WI38 (cell line): ENCODE results near the gene RNASE8.

Source experiments
- H3K4me3 ChIP-seq: 2 replicates; pipeline ENCODE4 v1.5.1; 2011; ENCODE audit warnings: low read depth, mild to moderate bottlenecking, control low read depth, low read length
- TF ChIP-seq, protein P1 (sequence below): IDR thresholded peaks from 2 replicates; pipeline ENCODE4 v1.5.1; 2012; ENCODE audit warnings: low read depth, mild to moderate bottlenecking, control low read depth, low read length

RNASE8 gene

DNA sequence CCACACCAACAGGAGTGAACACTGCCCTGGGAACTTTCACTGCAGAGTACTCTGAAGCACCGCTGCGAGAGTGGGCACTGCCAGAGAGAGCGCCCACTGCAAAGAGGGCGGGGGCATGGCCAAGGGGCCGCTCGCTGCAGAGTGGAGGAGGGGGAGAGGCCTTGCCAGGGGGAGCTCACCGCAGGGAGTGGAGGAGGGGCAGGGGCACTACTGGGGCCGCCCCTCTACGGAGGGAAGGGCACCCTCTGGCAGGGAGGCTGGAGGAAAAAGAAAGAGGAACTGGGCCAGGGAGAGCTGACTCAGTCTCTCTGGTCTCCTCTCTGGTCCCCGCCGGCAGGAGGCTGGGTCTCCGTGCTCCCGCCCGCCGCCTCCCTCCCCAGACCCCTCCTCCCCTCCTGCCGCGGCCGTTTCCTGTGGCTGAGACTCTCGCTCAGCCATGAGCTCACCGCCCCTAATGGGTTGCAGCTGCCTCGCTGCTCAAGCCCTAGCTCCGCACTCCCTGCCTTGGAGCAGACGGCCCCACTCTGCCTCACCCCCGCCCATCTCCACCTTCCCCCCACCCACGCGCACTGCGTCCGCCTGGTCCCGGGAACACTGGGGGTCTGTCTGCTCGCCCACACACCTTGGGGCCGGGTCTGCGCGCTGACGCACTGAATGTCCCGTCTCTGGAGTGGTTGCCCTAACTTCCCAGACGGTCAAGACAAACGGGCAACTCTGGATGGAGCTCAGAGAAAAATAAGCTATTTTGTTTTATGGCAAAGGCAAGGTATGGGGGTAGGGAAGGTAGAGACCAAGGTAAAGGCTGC is 13.8 kb downstream of the RNASE8 start:
- TF ChIP-seq, protein P1, sequence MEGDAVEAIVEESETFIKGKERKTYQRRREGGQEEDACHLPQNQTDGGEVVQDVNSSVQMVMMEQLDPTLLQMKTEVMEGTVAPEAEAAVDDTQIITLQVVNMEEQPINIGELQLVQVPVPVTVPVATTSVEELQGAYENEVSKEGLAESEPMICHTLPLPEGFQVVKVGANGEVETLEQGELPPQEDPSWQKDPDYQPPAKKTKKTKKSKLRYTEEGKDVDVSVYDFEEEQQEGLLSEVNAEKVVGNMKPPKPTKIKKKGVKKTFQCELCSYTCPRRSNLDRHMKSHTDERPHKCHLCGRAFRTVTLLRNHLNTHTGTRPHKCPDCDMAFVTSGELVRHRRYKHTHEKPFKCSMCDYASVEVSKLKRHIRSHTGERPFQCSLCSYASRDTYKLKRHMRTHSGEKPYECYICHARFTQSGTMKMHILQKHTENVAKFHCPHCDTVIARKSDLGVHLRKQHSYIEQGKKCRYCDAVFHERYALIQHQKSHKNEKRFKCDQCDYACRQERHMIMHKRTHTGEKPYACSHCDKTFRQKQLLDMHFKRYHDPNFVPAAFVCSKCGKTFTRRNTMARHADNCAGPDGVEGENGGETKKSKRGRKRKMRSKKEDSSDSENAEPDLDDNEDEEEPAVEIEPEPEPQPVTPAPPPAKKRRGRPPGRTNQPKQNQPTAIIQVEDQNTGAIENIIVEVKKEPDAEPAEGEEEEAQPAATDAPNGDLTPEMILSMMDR: no peak
- H3K4me3 ChIP-seq: peak overlapping the region; percentile 82

DNA sequence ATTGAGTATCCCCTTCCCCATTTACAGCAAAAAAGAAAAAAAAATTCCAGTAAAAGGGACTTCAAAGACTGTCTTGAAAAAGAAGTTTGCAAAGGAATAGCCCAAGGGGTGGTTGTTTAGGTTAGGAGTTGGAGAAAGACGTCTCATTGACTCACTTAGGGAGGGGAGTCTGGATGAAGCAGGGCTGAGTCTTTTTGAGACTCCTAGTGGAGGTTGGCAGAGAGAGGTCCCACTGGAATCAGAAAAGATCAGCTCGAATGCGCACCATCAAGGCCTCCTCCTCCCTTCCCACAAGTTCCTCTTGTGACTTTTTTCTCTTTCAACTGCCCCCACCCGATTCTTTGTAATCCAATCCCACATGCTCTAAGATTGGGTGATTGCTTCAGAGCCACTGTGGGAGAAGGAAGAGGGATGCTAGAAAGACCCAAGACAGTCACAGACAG is 14.4 kb downstream of the RNASE8 start:
- peak overlapping the region; percentile 82 for H3K4me3 ChIP-seq
- TF ChIP-seq, protein P1: 0 out of 2 replicates have a peak, but pooled peaks have one; percentile 17

DNA sequence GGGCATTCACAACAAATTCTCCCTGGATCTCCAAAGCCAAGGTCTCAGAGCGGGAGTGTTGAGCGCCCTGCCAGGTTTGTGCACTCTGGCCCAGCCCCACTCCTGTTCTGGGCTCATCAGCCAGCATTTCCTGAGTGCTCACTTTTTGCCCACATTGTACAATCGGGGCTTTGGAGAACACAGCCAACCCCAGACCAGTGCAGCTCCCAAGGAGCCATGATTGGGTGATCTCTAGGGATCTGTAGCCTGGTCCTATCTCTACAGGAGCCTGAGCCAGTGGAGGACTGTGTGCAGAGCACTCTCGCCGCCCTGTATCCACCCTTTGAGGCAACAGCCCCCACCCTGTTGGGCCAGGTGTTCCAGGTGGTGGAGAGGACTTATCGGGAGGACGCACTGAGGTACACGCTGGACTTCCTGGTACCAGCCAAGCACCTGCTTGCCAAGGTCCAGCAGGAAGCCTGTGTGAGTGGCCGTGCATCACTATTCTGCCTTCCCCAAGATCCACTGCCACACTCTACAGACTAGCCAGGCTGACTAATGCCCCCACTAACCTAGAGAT is 15.2 kb downstream of the RNASE8 start:
- no peak overlapping the region for H3K4me3 ChIP-seq
- TF ChIP-seq, protein P1: no peak

DNA sequence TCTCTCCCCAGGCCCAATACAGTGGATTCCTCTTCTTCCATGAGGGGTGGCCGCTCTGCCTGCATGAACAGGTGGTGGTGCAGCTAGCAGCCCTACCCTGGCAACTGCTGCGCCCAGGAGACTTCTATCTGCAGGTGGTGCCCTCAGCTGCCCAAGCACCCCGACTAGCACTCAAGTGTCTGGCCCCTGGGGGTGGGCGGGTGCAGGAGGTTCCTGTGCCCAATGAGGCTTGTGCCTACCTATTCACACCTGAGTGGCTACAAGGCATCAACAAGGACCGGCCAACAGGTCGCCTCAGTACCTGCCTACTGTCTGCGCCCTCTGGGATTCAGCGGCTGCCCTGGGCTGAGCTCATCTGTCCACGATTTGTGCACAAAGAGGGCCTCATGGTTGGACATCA is 16.3 kb downstream of the RNASE8 start:
- TF ChIP-seq, protein P1: no peak
- H3K4me3 ChIP-seq: no peak overlapping the region

DNA sequence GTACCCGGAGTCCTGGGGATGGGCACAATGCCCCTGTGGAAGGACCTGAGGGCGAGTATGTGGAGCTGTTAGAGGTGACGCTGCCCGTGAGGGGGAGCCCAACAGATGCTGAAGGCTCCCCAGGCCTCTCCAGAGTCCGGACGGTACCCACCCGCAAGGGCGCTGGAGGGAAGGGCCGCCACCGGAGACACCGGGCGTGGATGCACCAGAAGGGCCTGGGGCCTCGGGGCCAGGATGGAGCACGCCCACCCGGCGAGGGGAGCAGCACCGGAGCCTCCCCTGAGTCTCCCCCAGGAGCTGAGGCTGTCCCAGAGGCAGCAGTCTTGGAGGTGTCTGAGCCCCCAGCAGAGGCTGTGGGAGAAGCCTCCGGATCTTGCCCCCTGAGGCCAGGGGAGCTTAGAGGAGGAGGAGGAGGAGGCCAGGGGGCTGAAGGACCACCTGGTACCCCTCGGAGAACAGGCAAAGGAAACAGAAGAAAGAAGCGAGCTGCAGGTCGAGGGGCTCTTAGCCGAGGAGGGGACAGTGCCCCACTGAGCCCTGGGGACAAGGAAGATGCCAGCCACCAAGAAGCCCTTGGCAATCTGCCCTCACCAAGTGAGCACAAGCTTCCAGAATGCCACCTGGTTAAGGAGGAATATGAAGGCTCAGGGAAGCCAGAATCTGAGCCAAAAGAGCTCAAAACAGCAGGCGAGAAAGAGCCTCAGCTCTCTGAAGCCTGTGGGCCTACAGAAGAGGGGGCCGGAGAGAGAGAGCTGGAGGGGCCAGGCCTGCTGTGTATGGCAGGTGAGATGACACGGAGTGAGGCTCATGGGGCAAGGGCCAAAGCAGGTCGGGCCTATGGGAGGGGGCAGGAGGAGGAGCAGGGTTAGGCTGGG is 17.0 kb downstream of the RNASE8 start:
- TF ChIP-seq, protein P1: no peak
- H3K4me3 ChIP-seq: no peak overlapping the region

DNA sequence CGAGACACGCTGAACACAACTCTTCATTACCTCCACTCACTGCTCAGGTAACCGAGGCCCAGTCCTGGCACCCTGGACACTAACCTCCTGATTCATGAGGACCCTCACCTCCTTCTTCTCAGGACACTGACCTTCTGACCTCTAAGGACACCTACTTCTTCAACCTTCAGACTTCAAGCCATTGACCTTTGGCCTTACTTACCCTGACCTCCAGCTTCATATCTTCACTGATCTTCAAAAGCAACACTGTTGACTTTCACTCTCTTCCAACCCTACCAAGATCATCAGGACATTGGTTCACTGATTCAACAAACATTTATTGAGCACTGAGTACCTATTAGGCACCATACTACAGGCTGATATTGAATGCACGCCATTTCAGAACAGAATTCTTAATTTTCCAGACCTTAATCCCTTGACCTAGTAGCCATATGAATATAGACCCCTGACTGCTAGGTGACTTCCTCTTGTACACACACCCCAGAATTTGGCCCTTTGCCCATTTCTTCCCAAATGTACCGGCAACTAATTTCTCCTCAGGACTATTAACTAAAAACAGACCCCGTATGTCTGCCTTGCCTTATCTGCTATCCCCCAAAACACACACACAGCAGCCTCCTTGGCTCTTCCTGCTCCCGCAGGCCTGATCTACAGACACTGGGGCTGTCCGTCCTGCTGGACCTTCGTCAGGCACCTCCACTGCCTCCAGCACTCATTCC is 18.3 kb downstream of the RNASE8 start:
- TF ChIP-seq, protein P1: no peak
- H3K4me3 ChIP-seq: no peak overlapping the region
